Fibroblast of skin of scalp (primary cell): Measurements from ENCODE around the gene GALNT16.
A peak's percentile ranks its signal among the peaks of the same experiment; 100 is the strongest.
"Not testable (repeated sequence)": the region's sequence is repeated elsewhere in the genome, so short reads cannot be mapped to it uniquely, and the experiment has no call there.

ENCODE experiments used
- DNase-seq: peaks from one replicate; pipeline ENCODE4 v3.0.0-alpha.2; 2013

The GALNT16 gene

DNA sequence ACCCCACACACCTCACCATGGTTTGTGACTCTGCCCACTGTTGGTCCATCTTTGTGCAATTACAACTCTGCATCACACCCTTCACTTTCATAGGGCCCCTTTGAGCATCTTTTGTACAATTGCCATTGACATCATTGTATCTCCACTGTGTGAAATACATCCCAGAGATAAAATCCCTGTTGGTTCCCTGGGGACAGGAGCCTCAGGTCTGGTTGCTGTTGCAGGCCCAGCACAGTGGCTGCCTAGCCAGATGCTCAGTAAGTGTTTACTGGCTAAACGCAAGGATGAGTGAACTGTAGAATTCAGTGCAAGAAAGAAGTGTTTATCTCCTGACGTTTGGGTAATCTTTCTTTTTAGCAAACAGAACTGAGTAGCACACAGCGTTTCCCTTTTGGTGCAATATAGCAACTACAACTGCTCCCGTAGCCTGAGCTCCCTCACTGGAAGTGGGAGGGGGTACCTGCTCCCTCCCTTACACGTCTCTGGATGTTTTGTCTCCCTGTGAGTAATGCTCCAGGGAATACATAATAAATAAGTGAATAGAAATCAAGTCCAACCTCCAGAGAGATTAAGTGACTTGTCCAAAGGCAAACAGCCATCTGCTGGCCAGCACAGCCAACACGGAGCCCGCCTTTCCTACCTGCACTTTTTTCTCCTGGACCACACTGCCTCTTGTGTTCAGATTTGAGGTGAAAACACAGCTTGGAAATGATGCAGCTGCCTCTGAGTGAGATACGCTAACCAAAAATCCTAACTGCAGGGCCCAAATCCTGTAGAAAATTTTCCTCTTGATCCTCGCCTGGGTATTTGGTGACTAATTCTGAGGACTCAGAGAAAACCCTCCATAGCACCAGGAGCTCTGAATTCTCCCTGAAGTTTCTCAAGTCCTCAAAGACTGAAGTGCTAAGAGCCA lies 27.4 kb downstream of the GALNT16 start:
- DNase-seq = no peak

DNA sequence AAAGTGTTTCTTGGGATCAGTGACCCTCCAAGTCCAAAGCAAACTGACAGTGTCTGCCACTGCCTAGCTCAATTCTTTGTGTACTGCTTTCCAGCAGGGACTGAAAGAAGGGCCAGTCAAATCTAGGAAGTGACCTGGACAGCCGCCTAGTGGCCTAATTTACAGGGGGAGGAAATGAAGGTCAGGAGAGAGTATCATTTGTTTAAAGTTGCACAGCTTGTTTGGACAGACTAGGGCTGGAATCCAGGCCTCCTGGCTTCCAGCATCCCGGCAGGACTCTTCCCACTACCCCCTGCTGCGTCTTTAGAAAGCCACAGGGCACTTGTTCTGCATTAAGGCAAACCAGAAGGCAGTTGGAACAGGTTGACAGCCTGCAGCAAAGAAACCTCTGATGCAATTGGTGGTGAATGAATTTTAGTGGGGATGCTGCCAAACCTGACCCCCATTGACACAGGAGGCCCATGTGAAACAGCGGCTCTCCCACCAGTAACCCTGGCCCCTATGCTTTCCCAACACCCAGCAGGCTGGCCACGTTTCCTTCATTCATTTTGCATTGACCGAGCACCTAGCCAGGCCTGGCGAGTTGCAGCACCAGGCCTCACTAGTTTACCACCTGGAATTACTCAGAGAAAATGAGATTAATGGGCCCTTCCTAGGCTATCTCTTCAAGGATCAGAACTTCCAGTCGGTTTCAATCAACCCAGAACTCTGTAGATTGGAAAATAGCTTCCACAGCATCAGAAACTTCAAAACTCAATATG lies 28.2 kb downstream of the GALNT16 start:
- DNase-seq = peak; percentile 50

DNA sequence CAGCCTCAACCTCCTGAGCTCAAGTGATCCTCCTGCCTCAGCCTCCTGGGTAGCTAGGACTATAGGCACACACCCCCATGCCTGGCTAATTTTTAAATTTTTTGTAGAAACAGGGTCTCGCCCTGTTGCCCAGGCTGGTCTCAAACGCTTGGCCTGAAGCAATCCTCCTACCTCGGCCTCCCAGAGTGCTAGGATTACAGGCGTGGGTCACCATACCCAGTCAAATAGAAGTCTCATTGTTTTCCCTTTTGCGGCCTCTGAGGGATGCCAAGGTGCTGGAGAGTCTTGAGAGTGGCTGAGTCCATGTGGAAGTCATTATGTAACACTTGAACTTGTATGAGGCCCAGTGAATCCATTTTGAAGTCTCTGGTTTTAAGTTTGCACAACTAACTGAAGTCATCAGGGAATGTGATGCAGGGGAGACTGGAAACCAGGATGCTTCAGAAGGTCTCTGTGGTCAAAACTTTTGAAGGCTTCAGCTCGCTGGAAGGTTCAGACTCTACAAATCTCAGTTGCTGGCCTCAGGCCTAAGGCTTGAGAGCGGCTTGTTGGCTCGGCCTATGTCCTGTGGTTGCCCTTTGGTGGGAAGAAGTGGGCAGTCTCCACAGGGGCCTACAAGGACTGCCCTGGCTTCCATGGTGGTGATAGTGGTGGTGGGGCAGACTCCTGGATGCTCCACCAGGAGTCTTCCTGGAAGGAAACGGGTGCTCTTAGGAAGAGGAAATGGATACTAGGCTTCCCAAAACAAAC lies 29.2 kb downstream of the GALNT16 start:
- no peak for DNase-seq

DNA sequence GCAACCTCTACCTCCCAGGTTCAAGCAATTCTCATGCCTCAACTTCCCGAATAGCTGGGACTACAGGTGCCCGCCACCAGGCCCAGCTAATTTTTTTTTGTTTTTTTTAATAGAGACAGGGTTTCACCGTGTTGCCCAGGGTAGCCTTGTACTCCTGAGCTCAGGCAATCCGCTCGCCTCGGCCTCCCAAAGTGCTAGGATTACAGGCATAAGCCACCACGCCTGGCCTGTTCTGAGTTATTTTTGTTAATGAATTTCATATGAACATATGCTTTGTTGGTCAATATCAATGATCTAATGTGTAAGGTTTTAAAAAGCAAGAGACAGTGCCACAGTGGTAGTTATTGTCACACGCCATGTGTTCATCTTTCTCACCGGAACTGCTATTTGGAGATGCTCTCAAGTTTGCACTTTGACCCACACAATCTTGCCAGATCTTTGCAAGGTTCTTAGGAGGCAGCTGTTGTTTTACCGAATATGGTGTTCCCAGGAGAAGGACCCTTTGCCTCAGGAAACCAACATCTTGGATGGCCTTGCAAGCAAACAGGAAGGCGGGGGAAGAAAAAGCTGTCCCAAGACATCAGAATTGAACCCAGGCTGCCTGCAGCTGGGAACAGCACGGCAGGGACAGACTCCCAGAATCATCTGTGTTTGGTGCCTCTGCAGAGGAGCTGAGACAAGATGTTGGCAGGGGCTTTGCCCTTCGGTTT lies 30.0 kb downstream of the GALNT16 start:
- no peak for DNase-seq

DNA sequence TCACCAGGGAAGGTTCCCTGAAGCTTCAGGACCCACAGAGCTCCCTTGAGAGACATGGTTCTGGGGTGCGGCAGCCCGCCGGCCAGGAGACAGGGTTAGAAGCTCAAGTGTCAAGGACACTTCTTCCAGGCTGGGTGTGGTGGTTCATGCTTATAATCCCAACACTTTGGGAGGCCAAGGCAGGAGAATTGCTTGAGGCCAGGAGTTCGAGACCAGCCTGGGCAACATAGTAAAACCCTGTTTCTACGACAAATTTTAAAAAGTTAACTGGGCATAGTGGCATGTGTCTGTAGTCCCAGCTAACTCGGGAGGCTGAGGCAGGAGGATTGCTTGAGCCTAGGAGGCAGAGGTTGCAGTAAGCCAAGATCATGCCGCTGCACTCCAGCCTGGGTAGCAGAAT lies 30.9 kb downstream of the GALNT16 start:
- not testable (repeated sequence) for DNase-seq

DNA sequence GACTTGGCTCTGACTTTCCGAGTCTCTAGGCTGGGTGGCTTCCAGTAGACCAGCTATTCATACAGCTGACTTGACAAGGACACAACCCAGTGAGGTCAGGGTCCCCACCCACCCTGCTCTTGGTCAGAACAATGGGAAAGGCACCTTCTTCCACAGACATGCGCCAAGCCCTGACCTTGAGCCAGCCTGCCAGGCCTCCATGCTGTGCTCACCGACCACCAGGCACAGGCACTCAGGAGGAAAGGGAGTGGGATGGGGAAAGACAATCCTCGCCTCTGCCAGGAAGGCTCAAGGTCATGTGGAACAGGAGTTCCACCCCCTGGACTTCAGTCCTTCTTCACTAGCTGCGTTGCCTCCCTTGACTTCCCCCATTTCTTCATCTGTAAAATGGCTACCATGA lies 31.4 kb downstream of the GALNT16 start:
- DNase-seq = no peak

DNA sequence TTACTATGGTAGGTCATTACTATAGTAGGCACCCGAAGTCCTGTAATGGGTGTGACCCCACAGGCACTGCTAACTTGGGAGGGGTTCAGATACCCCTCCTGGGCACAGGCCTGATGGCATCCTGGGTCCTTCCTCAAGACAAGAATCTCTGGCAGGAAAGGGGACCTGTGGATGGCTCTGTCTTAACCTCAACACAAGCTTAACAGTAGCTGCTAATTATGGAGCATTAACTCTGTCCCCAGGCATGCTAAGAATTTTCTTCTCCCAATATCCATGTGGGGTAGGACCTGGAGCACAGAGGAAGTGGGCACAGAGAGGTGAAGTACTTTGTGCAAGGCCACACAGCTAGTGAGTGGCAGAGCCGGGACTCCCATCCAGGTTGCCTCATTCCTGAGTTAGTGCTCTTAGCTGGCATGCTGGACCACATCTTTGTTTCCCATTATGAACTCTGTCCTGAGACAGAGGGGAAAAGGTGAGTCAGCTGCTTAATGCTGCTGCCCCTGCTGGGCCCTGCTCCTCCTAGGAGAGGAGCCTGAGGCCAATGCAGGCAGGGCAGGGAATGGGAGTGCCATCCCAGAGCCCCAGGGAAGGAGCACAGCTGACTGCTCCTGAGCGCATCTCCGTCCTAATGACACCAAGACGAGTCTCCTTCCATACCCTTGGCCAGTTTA lies 32.1 kb downstream of the GALNT16 start:
- DNase-seq = peak; percentile 20

DNA sequence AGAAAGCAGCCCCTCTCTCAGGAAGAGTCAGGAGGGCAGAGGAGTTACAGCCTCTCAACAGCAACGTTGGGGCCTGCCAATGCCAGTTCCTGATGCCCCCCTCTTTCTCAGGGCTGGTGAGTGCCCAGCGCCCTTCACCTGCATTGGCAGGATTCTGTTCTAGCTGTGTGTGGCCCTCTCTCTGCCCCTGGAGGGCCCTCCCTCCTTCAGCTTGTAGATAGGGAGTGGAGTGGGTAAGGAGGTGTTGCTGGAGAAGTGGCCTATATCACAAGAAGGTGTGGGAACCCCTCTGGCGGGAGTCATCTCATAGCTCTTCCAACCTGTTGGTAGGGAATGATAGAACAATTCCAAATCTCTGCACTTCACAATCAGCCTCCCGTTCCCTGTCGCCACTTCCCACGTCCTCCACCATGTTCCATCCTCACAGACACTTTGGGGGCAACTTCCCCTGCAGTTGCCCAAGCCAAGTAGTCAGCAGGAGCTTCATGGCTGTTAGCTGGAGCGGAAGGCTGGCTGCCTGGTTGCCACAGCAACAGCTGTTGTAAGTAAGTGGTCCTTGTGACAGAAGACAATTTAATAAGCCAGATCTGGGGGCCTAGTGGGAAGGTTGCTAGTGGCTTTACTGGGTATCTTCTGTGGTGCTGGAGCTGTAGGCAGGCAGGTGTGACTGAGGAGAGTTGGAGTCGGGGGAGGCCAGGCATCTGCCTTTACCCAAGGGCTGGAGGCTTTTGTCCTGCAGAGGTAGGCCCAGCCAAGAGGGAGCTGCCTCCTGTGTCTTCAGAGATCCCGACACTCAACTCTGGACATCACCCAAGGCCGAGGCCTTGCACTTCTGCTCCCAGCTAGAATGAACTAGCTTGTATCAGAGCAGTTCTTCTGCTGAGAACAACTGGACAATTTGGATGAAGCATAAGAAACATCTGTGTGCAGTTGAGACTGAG lies 38.4 kb downstream of the GALNT16 start:
- no peak for DNase-seq

DNA sequence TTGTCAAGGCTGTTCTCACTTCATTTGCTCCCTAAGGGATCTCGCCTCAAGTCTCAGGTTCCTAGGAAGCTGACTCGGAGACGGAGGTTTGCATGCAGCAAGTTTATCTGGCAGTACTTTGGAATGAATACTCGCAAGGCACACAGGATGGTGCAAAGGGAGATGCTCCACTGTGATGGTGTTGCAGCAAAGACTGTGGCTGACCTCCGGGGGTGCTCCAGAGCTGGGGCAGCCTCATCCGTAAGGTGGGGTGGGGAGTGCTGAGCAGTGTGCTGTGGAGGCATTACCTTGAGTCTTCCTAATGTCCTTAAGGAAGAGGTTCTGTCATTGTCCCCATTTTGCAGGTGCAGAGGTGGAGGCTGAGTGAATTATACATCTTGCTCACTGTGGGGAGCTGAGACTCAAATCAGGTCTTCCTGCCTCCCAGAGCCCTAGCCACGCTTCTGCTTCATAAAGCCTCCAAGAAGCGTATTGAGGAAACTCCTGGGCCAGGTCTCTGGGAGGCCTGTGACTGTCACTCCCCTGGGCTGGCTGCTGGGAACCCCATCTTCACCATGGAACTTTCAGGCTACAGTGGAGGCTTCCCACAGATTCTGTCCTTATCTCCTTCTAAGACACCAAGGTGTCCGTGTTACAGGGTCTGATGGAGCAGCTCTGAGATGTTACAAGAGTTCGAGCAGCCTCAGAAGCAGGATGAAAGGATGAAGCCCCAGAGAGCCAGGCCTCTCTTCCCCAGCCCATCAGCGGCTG lies 39.5 kb downstream of the GALNT16 start:
- no peak for DNase-seq

DNA sequence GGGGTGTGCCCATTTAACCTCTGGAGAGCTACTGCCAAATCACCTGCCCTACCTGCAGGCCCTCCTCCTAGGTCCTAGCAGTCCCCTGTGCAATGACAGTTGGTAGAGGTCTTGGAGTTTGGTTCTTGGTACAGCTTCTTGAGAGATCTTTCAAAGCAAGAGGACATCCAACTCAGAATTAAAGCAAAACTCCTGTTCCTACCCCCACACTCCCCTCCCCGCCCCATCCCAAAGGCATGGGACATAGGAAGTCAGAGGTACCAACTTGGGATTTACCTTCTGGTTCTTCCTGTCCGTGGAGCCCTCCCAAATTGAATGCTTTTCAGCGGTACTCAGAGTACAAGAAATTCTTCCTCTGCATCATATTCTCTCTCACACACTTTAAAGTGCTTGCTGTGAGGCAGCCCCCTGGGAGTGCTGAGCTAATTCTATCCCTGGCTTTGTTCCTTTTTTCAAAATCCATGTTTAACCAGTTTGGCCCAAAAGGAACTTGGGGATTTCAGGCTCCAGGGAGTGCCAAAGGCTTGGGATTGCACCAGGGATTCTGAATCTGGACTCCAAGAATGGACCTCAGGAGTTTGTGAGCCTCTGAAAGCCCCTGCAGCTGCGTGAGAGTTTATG lies 40.8 kb downstream of the GALNT16 start:
- peak; percentile 10 for DNase-seq

DNA sequence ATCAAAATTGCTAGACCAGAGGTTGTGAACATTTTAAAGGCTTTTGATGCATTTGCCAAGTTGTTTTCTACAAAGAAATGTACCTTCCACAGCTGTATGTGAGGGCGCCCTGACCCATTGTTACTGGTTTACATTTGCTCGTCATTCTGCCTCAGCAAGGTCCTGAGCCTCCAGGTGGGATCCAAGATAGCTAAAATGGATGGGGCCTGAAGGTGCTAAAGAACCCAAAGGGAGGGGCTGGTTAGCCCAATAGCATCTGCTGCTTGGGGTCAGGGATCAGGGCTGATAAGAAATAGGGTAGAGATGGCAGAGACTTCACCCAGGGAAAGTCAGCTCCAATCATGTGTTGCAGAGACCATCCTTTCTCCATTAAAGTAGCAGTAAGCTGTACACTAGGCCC lies 43.1 kb downstream of the GALNT16 start:
- no peak for DNase-seq

DNA sequence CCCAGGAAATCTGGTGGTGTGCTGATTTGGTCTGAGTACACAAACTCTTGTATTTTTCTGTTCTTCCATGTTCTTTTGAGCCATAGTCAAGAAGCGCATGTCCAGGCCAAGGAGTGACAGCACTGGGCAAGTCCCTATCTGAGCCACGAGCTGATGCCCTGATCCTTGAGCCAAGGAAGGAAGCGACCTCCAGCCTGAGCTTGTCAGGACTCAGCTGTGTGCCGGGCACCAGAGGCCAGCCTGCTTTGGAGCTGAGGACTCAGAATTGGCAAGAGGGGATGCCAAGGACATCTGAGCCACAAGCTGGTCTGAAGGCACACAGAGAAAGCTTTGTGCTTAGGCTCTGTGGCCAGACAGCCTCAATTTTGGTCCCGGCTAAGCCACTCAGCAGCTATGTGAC lies 52.6 kb downstream of the GALNT16 start:
- DNase-seq = no peak

DNA sequence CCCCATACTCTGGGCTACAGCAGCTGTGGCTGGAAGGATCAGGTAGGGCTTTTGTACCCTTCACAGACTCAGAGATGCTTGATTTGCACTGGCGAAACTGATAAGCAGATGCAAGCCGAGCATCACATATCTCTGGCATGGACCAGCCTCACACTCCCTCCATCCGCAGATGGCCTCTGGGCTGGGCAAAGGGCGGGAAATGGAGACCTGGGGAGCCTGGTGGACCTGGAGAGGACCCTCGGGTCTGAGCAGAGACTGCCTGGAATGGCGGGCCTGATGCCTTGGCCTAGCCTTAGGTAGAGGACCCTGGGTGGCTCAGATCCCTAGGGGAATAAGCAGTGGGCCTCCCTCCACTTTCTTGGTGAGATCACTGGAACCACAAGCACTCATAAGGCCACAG lies 53.2 kb downstream of the GALNT16 start:
- DNase-seq = no peak

DNA sequence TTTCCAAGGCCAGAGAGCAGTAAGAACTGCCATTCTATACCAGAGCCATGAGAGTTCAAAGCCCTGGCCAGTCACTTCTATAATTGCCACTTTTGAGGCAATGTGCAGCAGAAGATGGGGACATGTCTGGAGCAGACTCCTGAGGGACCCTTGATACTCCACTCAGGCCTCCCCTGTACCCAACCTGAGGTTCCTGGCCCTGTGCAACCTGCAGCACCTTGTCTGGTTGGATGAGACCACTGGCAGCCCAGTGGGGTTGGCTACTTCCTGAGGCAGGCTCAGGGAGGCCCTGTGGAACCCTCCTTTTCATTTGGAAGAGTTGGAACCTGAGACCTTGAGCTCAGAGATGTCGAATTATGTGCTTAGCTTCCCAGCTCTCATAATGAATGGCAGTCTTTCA lies 54.4 kb downstream of the GALNT16 start:
- DNase-seq = no peak

DNA sequence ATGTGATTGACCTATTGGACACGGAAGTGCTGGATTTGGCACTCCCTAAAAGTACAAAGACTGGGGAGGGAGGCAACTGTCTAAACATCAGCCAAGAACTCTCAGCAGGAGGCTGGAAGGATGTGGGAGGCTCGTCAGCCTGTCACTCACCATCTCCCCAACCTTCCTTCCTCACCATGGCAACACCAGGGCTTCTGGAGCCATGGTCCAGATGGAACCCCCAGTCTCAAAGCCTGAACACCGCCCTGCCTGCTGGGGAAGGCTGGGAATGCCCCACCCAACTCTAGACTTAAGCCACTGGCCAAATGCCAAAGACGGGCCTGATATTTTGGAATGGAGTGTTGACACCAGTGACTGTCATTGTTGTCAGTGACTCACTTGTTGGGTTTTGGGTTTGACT lies 55.3 kb downstream of the GALNT16 start:
- DNase-seq = peak; percentile 19

DNA sequence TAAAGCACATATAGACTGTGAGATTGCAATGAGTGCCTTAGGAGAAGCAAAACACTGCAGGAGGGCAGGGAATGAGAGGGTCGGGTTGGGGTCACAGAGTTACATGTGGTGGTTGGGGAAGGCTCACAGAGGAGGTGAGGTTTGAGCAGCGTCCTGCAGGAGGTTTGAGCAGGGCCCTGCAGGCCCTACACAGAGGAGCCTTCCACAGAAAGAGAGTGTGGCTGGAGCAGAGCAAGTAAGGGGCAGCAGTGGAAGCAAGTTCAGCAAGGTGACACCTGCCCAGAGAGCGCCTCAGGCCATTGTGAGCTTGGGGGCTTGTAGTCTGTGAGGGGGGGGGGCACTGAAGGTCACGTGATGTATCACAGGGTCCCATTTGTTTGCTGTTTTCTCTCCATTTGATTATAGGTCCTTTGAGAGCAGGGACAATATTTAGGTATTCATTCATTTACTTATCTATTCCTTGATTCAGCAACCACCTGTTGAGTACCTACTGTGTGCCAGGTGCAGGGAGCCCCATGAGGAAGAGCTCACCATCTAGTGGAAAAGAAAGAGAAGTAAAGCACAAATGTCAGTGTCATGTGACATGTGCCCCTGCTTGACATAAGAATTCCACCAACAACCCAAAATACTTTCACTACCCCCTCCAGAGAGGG lies 56.6 kb downstream of the GALNT16 start:
- no peak for DNase-seq

DNA sequence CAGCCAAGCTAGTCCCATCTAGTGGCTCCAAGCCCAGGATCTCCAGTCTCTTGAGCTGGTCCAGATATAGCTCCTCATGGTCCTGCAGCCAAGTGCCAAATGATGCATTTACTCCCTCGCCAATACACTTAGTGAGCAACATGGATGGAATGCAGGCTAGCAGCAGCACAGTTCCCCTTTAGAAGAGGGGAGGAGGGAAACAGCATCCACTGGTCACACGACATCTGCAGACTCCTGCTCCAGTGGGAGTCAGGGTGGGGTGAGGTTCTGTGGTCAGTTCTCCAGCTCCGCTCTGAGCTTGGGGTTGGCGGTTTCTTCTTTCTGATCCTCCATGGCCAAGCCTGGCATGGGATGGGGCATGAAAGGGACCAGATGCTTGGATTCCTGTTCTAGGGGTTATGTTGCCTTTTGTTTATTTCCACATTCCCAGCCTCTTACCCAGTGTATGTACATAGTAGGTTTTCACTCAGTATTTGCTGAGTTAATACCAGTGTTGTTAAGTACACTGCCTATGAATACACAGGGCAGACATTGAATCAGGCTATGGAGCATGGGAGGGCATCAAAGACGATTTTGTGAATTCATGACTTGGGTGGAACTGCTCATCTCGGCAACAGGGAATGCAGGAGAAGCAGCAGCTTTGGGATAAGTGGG lies 57.3 kb downstream of the GALNT16 start:
- DNase-seq = peak; percentile 99

DNA sequence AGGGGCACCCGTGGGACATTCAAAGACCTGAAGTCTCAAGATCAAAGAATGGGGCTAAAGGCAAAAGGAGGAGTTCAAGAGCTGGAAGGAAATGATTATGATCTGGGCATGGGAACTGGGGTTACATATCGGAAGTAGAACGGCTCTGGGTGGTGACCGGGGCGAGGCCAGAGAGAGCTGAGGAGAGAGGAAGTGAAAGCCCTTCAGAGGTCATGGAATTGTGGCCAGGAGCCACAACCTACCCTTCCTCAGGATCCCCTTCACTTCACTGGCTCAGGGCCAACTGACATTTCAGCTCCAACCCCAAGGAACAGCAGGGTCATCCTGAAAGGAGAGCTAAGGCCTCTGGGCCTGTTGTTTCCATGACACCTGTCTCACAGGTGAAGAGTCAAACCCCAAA lies 57.8 kb downstream of the GALNT16 start:
- DNase-seq = no peak
